Muscle layer of duodenum (tissue), 2 donors: Measurements from ENCODE around the gene CACNA1I.

Experiments used
- H3K27ac ChIP-seq: one replicate; pipeline ENCODE4 v1.7.0; 2013; ENCODE audit warnings: mild to moderate bottlenecking, low read length
- H3K27me3 ChIP-seq: one replicate; pipeline ENCODE4 v1.7.0; 2013; ENCODE audit warnings: low read depth, mild to moderate bottlenecking, control low read depth, low read length
- H3K36me3 ChIP-seq, 2 donors: one replicate each; pipeline ENCODE4 v1.7.0; 2013; ENCODE audit warnings: low read length in 2 of 2, control low read depth in 1 of 2, mild to moderate bottlenecking in 1 of 2; ENCODE audit not compliant: insufficient read depth in 2 of 2, control insufficient read depth in 1 of 2
- H3K4me1 ChIP-seq, 2 donors: one replicate each; pipeline ENCODE4 v1.7.0; 2013; ENCODE audit warnings: low read length in 2 of 2, mild to moderate bottlenecking in 2 of 2, control low read depth in 1 of 2, moderate library complexity in 1 of 2; ENCODE audit not compliant: insufficient read depth in 2 of 2, control insufficient read depth in 1 of 2
- H3K4me3 ChIP-seq, 2 donors: one replicate each; pipeline ENCODE4 v1.7.0; 2013; ENCODE audit warnings: low read length in 2 of 2, low read depth in 1 of 2, mild to moderate bottlenecking in 1 of 2
- H3K9me3 ChIP-seq, 2 donors: one replicate each; pipeline ENCODE4 v1.7.0; 2013; ENCODE audit warnings: low read length in 2 of 2, control low read depth in 1 of 2, mild to moderate bottlenecking in 1 of 2; ENCODE audit not compliant: control insufficient read depth in 1 of 2
- donor health status: healthy.

The CACNA1I gene

DNA sequence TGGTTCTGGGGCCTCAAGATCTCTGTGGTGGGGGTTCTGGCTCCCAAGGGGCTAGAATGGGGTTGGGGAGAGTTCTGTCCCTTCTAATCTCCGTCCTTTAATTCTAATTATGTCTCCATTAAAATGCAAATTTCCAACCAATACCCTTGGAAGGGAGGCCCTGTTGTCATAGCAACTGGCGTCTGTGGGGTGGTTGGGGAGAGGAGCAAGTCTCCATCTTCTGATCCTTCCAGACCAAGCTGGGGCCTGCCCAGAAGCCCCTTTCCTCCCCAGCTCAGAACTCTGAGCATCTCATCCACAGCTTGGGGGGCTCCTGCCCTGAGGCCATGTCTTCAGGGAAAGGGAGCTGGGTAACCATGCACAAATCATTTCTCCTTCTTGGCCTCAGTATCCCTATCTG lies 32.6 kb upstream of the CACNA1I start:
- Histone ChIP-seq H3K9me3 (no peaks in the 10 kb centered on the region), H3K4me3 (no peak overlapping the region), H3K27ac (no peak overlapping the region), H3K36me3 (no peaks in the 10 kb centered on the region), H3K27me3 (no peaks in the 10 kb centered on the region), H3K4me1 (peaks cover 0 to 10% of the 10 kb centered on the region in 2 donors)

GRCh38 chr22:39543095-39543494 lies 27.5 kb upstream of the CACNA1I start:
- Histone ChIP-seq H3K27me3 (peaks cover 4% of the 10 kb centered on the region), H3K36me3 (no peaks in the 10 kb centered on the region), H3K27ac (no peak overlapping the region)

DNA sequence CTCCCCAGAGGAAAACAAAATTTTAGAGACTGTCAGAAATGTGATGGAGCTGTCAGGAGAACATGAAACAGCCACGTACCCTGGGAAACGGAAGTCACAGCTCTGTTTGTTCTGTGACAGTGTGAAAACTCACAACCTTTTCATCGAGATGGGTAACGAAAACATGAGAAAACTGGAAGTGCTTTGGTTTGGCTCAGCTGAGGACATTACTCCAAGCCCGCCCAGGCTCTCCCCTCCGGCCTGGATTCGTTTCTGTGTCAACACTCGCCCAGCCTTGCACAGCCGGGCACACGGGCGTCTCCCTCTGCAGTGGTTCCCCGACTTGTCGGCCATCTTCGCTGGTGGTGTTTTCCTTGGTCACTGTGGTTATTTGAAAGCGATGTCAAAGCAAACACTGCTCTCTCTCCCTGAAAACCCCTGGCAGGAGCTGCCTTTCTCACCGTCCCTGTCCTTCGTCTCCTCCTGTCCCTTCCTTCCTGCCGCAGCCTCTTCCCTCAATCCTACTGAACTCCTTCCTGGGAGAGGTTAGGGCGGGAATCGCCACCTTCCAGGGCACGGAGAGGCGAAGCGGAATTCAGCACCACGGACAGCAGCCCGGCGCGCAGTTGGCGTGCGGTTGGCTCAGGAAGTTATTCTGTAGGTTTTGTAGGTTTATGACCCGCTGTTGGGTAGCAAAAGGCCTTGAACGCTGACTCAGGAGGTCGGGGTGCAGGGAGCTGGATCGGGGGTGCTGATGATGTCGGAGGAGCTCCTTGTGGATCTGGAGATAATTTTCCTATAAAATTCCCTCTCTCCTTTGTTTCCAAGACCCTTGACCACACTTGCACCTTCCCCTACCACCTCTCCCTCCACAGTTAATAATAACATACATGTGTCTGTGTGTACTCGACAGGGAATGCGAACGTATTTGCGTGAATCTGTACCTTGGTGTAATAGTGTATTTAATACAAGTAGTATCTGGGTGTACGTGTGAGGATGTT lies 24.9 kb upstream of the CACNA1I start:
- Histone ChIP-seq H3K4me3 (no peak overlapping the region), H3K36me3 (no peaks in the 10 kb centered on the region), H3K27ac (no peak overlapping the region), H3K27me3 (peaks cover 8% of the 10 kb centered on the region), H3K4me1 (peaks cover 0 to 5% of the 10 kb centered on the region in 2 donors), H3K9me3 (no peaks in the 10 kb centered on the region)

More at GRCh38 chr22:39543095-39543494, 27.5 kb upstream of the CACNA1I start:
- Histone ChIP-seq H3K4me3 (no peak overlapping the region), H3K9me3 (no peaks in the 10 kb centered on the region), H3K4me1 (peaks cover 0 to 5% of the 10 kb centered on the region in 2 donors)

DNA sequence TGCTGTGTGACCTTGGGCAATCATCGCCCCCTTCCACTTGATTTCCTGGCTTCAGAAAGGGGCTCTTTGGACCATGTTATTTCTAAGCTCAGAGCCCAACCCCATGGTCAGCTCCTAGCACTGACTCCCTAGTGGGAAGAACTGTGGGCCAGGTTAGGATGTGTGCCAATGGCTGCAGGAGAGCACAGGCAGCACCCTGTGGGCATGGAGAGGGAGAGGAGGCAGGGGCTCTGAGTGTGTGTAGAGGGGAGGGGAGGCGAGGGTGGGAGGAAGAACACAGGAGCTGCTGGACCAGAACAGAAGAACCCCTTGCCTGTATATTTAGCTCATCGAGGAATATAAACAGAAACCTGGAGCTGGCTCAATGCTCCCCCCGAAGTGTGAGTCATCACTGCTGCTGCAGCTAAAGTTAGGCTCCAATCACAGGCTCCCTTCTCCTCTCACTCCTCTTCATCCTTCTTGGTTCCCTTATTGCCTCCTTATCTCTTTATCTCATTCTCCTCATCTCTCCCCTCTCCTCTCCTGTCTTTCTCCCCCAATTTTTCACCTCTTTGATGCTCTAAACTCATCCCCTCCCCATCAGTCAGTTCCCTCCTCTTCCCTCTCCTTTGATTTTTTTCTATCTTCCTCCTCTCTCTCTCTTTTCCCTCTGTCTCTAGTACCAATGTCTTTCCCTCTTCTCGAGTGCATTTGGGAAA lies 23.5 kb upstream of the CACNA1I start:
- Histone ChIP-seq H3K27ac (no peak overlapping the region), H3K4me1 (peaks cover 0 to 5% of the 10 kb centered on the region in 2 donors), H3K9me3 (no peaks in the 10 kb centered on the region), H3K4me3 (no peak overlapping the region), H3K36me3 (no peaks in the 10 kb centered on the region), H3K27me3 (peaks cover 8% of the 10 kb centered on the region)

GRCh38 chr22:39547587-39547947 lies 23.0 kb upstream of the CACNA1I start:
- Histone ChIP-seq H3K27ac (no peak overlapping the region), H3K4me3 (no peak overlapping the region), H3K36me3 (no peaks in the 10 kb centered on the region), H3K9me3 (no peaks in the 10 kb centered on the region), H3K27me3 (peaks cover 12% of the 10 kb centered on the region), H3K4me1 (peaks cover 0 to 5% of the 10 kb centered on the region in 2 donors)

GRCh38 chr22:39553429-39553828 lies 17.1 kb upstream of the CACNA1I start:
- Histone ChIP-seq H3K36me3 (no peaks in the 10 kb centered on the region), H3K4me1 (peaks cover 0 to 5% of the 10 kb centered on the region in 2 donors), H3K27me3 (peaks cover 23% of the 10 kb centered on the region), H3K4me3 (no peak overlapping the region), H3K27ac (no peak overlapping the region), H3K9me3 (no peaks in the 10 kb centered on the region)

DNA sequence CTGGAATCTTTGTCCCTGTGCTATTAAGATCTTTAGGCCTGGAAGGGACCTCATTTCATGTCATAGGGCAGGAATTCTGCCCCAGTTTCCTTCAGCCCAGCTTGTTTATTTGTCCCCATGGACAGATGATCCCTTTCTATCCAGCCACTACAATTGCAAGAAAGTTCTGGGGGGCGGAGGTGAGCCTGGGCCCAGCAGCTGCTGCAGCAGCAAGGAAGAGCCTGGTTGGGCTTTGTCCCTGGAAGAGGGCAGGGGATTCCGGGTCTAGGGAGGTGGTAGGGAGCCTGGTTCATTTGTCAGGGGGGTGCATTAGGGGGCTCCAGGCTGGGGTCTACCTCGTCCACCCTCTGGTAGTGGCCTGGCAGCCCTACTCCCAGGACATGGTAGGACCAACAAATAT lies 16.4 kb upstream of the CACNA1I start:
- H3K27me3 ChIP-seq: peaks cover 30% of the 10 kb centered on the region

DNA sequence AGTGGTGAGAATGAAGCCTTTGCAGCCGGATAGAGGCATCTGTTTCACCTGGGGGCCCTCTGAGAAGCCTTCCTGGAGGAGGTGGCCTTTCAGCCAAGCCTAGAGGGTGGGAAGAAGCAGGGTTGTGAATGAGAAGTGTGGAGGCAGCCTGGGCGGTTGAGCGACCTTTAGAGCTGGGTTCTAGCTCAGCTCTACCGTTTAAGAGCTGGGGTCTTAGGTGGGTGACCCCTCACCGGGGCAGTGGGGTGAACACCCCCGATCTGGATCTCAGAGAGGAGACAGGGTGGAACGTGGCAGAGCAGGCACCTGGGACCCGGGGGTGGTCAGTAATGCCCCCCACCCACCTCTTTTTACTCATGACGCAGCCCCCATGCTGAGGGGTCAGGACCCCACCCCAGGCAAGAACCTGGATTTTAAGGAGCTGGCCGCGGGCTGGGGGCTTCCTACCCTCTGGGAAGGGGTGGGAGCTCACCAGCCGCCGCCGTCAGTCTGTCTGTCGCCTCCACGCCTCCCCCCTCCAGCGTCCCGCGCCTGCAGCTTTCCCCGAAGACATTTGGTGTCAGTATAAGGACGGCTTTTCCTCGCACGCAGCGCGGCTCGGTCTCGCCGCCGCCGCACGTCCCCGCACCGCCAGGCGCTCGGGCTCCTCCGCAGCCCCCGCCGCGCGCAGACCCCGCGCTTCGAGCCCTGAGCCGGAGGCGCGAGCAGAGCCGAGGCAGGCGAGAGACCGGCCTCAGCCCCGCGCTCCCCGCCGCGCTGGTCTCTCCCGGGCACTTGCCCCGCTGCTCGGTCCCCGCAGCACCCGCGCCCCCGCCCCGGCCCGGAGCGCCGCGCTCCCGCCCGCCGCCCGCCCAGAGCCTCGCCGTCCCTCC lies 13.3 kb upstream of the CACNA1I start:
- Histone ChIP-seq H3K27me3 (peaks cover 37% of the 10 kb centered on the region), H3K4me3 (peak overlapping the region in 1 of 2 donors; percentile 34), H3K4me1 (peaks cover 0 to 7% of the 10 kb centered on the region in 2 donors), H3K36me3 (no peaks in the 10 kb centered on the region), H3K9me3 (no peaks in the 10 kb centered on the region), H3K27ac (no peak overlapping the region)

More for the DNA sequence above, 16.4 kb upstream of the CACNA1I start:
- H3K4me1 ChIP-seq: peaks cover 0 to 7% of the 10 kb centered on the region in 2 donors
- no peak overlapping the region for H3K27ac ChIP-seq
- H3K4me3 ChIP-seq: no peak overlapping the region
- no peaks in the 10 kb centered on the region for H3K9me3 ChIP-seq
- H3K36me3 ChIP-seq: no peaks in the 10 kb centered on the region

- Histone ChIP-seq H3K9me3 (no peaks in the 10 kb centered on the region), H3K27me3 (peaks cover 31% of the 10 kb centered on the region), H3K36me3 (no peaks in the 10 kb centered on the region), H3K27ac (no peak overlapping the region), H3K4me3 (peak overlapping the region in 1 of 2 donors; percentile 6), H3K4me1 (peaks cover 0 to 7% of the 10 kb centered on the region in 2 donors)
Observed at GRCh38 chr22:39558254-39558727, 12.3 kb upstream of the CACNA1I start.

GRCh38 chr22:39558950-39559349 lies 11.6 kb upstream of the CACNA1I start:
- peaks cover 0 to 7% of the 10 kb centered on the region in 2 donors for H3K4me1 ChIP-seq
- no peak overlapping the region for H3K4me3 ChIP-seq
- peaks cover 31% of the 10 kb centered on the region for H3K27me3 ChIP-seq
- no peak overlapping the region for H3K27ac ChIP-seq
- H3K36me3 ChIP-seq: no peaks in the 10 kb centered on the region
- H3K9me3 ChIP-seq: no peaks in the 10 kb centered on the region
